Esophagus squamous epithelium (tissue), 5 donors: ENCODE data around the gene DNM3. TPM values are rescaled to one million over a fixed set of nuclear protein-coding genes. Genes with fewer than 3 reads are reported as not detected.
"Not testable (repeated sequence)": the region's sequence is repeated elsewhere in the genome, so short reads cannot be mapped to it uniquely, and the experiment has no call there.

ENCODE experiments used
- DNase-seq: peaks from one replicate; lab custom pipeline; 2025; lab: John Stamatoyannopoulos, UW
- H3K27ac ChIP-seq, 4 donors: fragments of 200-600 bp; sonication (generic); one replicate each; pipeline ENCODE4 v1.5.1; 2016 to 2019; ENCODE audit warnings: mild to moderate bottlenecking in 1 of 4
- H3K27me3 ChIP-seq, 4 donors: fragments of 200-600 bp; sonication (generic); 1 replicate in 3 of 4; 2 replicates in 1 of 4; pipeline versions ENCODE4 v1.5.1 to v1.6.0; 2017 to 2021; ENCODE audit warnings: antibody characterized with exemption in 1 of 4
- H3K36me3 ChIP-seq, 3 donors: fragments of 200-600 bp; sonication (generic); one replicate each; pipeline ENCODE4 v1.5.1; 2016 to 2019
- H3K4me1 ChIP-seq, 3 donors: fragments of 200-600 bp; sonication (generic); one replicate each; pipeline ENCODE4 v1.5.1; 2017 to 2019
- H3K4me3 ChIP-seq, 4 donors: fragments of 200-600 bp; sonication (generic); 1 replicate in 3 of 4; 2 replicates in 1 of 4; pipeline ENCODE4 v1.5.1; 2016 to 2019; ENCODE audit warnings: mild to moderate bottlenecking in 2 of 4, moderate library complexity in 1 of 4
- H3K9me3 ChIP-seq, 3 donors: fragments of 200-600 bp; sonication (generic); one replicate each; pipeline ENCODE4 v1.5.1; 2016 to 2019
- POLR2A ChIP-seq, 4 donors: fragments of 450-650 bp; IDR thresholded peaks; one replicate each; pipeline ENCODE4 v1.6.1; 2017; ENCODE audit warnings: antibody characterized with exemption in 4 of 4, mild to moderate bottlenecking in 4 of 4, moderate library complexity in 3 of 4
- WGBS, 2 donors: methylation state at CpG; one replicate each; pipeline ENCODE4 v1.1.5; 2018; 5-methylcytosine and 5-hydroxymethylcytosine counted together
- intact Hi-C: fragments of 100-400 bp; cut with DNase I; formaldehyde crosslinking; loops from one replicate; pipeline ENCODE4 v1.15.0; 2022
- total RNA-seq, 4 donors: library from RNA; depleted of rRNA; stranded (reverse); fragments of >200 nt; gene quantifications; one replicate each; pipeline ENCODE4 v1.1.0, GENCODE V29; 2016
- TF ChIP-seq, protein P1 (sequence below), 6 experiments: fragments of 450-650 bp in 4 of 6; fragments of 200-600 bp in 2 of 6; sonication (generic) in 2 of 6; IDR thresholded peaks; one replicate each; pipeline ENCODE4 v1.5.1; 2016 to 2019; ENCODE audit warnings: antibody characterized with exemption in 6 of 6, mild to moderate bottlenecking in 4 of 6, moderate library complexity in 4 of 6
- donor health status: DM: yes; HTN: yes; CAD: no.

The DNM3 gene
- total RNA-seq, 4 donors from 2014 or later = 0.91 to 3.2 (median 1.8) TPM

DNA sequence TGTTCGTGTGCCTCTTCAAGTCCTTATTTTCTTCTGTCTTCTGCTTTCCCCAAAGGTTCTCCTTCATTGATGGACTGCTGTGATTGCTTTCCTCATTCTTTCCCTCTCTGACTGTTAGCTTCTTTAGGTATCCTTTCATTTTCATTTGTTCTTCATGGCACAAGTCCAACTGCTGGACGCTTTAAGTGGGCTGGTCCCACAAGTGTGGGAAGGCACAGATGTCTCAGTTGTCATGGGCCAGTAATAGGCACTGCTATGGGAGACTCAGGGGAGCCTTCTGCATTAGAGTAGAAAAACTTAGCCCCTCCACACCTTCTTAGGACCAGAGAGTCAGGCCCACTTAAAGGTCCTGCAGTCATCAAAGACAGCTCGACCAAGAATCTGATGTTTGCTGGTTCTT, 456.8 kb downstream of the DNM3 start:
- 71 to 84% methylated on average over 2 to 3 of the region's 3 CpGs for WGBS, 2 donors
- no peak for TF ChIP-seq POLR2A (IDR thresholded peaks at IDR 0.05)
- TF ChIP-seq, protein P1, sequence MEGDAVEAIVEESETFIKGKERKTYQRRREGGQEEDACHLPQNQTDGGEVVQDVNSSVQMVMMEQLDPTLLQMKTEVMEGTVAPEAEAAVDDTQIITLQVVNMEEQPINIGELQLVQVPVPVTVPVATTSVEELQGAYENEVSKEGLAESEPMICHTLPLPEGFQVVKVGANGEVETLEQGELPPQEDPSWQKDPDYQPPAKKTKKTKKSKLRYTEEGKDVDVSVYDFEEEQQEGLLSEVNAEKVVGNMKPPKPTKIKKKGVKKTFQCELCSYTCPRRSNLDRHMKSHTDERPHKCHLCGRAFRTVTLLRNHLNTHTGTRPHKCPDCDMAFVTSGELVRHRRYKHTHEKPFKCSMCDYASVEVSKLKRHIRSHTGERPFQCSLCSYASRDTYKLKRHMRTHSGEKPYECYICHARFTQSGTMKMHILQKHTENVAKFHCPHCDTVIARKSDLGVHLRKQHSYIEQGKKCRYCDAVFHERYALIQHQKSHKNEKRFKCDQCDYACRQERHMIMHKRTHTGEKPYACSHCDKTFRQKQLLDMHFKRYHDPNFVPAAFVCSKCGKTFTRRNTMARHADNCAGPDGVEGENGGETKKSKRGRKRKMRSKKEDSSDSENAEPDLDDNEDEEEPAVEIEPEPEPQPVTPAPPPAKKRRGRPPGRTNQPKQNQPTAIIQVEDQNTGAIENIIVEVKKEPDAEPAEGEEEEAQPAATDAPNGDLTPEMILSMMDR (IDR thresholded peaks at IDR 0.05) = no peak
- no peak for DNase-seq
- Histone ChIP-seq H3K36me3 (no peaks in the 10 kb centered on the region), H3K4me1 (no peaks in the 10 kb centered on the region), H3K27ac (no peak overlapping the region), H3K9me3 (peaks cover 0 to 7% (median 4%) of the 10 kb centered on the region in 3 donors), H3K27me3 (no peaks in the 10 kb centered on the region), H3K4me3 (no peak overlapping the region)
- intact Hi-C loops = no loop called here

DNA sequence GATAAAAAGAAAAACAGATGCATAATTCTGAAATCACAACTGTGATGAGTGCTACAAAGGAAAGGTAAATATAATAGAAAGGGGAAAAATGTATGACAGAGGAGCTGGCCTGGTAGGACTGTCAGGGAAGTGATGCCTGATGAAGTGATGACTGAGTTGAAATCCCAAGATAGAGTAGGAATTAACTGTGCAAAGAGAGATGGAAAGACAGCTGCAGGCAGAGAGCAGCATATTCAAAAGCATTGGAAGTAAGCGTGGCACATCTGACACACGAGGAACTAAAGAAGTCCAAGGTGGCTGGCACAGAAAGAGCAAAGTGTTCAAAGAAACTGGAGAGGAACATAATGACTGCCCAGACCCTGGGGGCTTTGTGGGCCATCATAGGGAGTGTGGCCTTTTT, 457.6 kb downstream of the DNM3 start:
- no peak for DNase-seq
- Histone ChIP-seq H3K36me3 (no peaks in the 10 kb centered on the region), H3K27me3 (no peaks in the 10 kb centered on the region), H3K27ac (no peak overlapping the region), H3K4me3 (no peak overlapping the region), H3K4me1 (no peaks in the 10 kb centered on the region), H3K9me3 (peaks cover 0 to 7% (median 4%) of the 10 kb centered on the region in 3 donors)
- intact Hi-C loops = no loop called here
- WGBS, 2 donors = 86 to 91% methylated on average over 2 of the region's 2 CpGs
- no peak for TF ChIP-seq POLR2A (IDR thresholded peaks at IDR 0.05)
- TF ChIP-seq, protein P1 (IDR thresholded peaks at IDR 0.05) = no peak

DNA sequence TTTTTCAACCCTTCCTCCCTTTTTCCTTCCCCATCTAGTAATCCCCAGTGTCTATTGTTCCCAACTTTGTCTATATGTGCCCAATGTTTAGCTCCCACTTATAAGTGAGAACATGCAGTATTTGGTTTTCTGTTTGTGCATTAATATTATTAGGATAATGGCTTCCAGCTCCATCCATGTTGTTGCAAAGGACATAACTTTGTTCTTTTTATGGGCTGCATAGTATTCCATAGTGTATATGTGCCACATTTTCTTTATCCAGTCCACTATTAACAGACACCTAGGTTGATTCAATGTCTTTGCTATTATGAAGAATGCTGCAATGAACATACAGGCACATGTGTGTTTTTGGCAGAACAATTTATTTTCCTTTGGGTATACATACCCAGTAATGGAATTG, 458.2 kb downstream of the DNM3 start:
- H3K27me3 ChIP-seq = no peaks in the 10 kb centered on the region
- intact Hi-C loops = no loop called here

DNA sequence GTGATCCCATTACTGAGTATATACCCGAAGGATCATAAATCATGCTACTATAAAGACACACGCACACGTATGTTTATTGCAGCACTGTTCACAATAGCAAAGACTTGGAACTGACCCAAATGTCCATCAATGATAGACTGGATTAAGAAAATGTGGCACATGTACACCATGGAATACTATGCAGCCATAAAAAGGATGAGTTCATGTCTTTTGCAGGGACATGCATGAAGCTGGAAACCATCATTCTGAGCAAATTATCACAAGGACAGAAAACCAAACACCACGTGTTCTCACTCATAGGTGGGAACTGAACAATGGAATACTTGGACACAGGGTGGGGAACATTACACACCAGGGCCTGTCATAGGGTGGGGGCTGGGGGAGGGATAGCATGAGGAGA, 466.2 kb downstream of the DNM3 start:
- H3K27ac ChIP-seq, H3K36me3 ChIP-seq, H3K4me3 ChIP-seq, H3K27me3 ChIP-seq, intact Hi-C loops, H3K9me3 ChIP-seq, DNase-seq, H3K4me1 ChIP-seq: not testable (repeated sequence)
- 89 to 90% methylated on average over 4 of the region's 4 CpGs for WGBS, 2 donors

More for the DNA sequence above, 458.2 kb downstream of the DNM3 start:
- peaks cover 0 to 7% (median 4%) of the 10 kb centered on the region in 3 donors for H3K9me3 ChIP-seq
- H3K27ac ChIP-seq = no peak overlapping the region
- no peak overlapping the region for H3K4me3 ChIP-seq
- no peak for TF ChIP-seq POLR2A (IDR thresholded peaks at IDR 0.05)
- TF ChIP-seq, protein P1 (IDR thresholded peaks at IDR 0.05) = no peak
- H3K36me3 ChIP-seq = no peaks in the 10 kb centered on the region
- no peaks in the 10 kb centered on the region for H3K4me1 ChIP-seq
- no peak for DNase-seq

DNA sequence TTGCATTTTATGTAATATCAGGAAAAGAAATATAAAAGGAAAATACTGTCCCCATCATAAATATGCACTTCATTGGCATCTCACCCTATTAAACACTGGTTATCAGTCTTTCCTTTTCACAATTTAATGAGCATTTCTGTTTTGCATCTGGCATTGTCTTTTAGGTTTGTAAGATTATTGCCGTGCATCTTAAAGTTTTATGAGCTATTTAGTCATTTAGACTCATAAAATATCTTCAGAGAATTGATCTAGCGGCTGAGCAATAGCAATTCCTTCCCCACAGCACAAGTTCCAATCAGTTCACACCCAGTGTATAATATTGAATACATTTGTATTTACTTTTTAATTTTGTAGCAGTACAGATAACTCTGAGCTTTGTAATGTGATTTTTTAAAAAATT, 466.8 kb downstream of the DNM3 start:
- H3K4me3 ChIP-seq = no peak overlapping the region
- 89 to 92% methylated on average over 2 of the region's 2 CpGs for WGBS, 2 donors
- no peak for DNase-seq
- no peaks in the 10 kb centered on the region for H3K27me3 ChIP-seq
- H3K27ac ChIP-seq = no peak overlapping the region
- intact Hi-C loops = no loop called here
- H3K9me3 ChIP-seq = no peaks in the 10 kb centered on the region
- H3K4me1 ChIP-seq = no peaks in the 10 kb centered on the region
- H3K36me3 ChIP-seq = no peaks in the 10 kb centered on the region
- TF ChIP-seq, protein P1 (IDR thresholded peaks at IDR 0.05) = no peak
- no peak for TF ChIP-seq POLR2A (IDR thresholded peaks at IDR 0.05)

DNA sequence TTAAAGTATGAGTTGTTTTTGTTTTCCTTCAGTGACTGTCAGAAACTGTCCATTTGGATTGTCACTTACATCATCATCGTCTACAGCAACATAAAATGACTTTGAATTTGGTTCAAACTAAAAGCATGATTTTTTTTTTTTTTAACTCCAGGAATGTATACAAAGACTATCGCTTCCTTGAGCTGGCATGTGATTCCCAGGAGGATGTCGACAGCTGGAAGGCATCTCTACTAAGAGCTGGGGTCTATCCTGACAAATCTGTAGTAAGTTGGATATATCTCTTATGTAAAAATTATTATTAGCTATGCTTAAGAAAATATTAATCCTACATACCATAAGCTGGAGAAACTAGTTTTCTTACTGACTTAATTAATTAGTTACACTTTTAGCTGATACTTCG, 467.3 kb downstream of the DNM3 start:
- intact Hi-C loops = no loop called here
- Histone ChIP-seq H3K4me3 (no peak overlapping the region), H3K36me3 (no peaks in the 10 kb centered on the region), H3K4me1 (no peaks in the 10 kb centered on the region), H3K27me3 (no peaks in the 10 kb centered on the region), H3K9me3 (no peaks in the 10 kb centered on the region), H3K27ac (no peak overlapping the region)
- no peak for DNase-seq
- 66 to 71% methylated on average over 4 of the region's 4 CpGs for WGBS, 2 donors
- TF ChIP-seq POLR2A (IDR thresholded peaks at IDR 0.05) = no peak
- TF ChIP-seq, protein P1 (IDR thresholded peaks at IDR 0.05) = no peak
